ENCODE measurements around the gene ANAPC13. TPM values are rescaled to one million over a fixed set of nuclear protein-coding genes. Genes with fewer than 3 reads are reported as not detected.

ANAPC13 gene
- total and polyA plus RNA-seq, 9 donors: 23.4 to 104 (median 44.0) TPM

DNA sequence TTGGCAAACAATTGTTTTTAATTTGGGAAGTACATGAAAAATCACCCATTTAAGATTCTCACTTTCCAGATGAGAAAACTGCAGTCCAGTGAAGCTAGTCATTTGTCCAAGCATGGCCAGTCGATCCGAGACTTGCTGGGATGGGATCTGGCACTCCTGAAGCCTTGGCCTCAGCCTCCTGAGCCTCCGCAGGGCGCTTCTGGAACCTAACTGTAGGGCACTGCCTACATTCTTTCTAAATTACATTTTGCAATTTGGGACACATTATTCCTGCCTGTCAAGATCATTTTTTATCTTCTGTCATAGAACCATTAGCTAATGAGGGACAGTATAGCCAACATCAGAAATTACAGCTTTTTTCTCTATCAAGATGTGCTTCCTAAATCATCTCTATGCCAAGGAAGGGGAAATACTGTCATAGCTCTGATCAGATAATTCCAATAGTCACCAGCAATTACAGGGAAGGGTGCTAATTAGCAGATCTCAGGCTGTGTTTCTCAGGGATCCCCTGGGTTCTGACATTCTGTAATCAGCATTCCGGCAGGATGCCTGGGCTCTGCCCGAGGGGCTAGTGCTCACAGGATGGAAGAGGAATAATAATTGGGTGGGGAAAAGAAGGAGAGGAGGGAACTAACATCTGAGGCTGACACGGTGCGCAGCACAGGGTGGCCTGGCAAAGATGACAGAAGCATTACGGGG, 28.3 kb downstream of the ANAPC13 start:
- no peaks in the 10 kb centered on the region for H3K9me3 ChIP-seq
- H3K27ac ChIP-seq: no peak overlapping the region
- no peaks in the 10 kb centered on the region for H3K36me3 ChIP-seq
- H3K4me3 ChIP-seq: no peak overlapping the region
- peaks cover 4% of the 10 kb centered on the region for H3K4me1 ChIP-seq (ENCODE audit: insufficient read depth)
- no peak for DNase-seq
- intact Hi-C loops (cut with DNase I): no loop called here
- no peaks in the 10 kb centered on the region for H3K27me3 ChIP-seq
- WGBS, 3 donors: 79 to 93% (median 90%) methylated on average over 9 of the region's 9 CpGs
- TF ChIP-seq POLR2A (IDR thresholded peaks at IDR 0.05) (no peak), EP300 (IDR thresholded peaks at IDR 0.05) (no peak)
- TF ChIP-seq, protein P1, sequence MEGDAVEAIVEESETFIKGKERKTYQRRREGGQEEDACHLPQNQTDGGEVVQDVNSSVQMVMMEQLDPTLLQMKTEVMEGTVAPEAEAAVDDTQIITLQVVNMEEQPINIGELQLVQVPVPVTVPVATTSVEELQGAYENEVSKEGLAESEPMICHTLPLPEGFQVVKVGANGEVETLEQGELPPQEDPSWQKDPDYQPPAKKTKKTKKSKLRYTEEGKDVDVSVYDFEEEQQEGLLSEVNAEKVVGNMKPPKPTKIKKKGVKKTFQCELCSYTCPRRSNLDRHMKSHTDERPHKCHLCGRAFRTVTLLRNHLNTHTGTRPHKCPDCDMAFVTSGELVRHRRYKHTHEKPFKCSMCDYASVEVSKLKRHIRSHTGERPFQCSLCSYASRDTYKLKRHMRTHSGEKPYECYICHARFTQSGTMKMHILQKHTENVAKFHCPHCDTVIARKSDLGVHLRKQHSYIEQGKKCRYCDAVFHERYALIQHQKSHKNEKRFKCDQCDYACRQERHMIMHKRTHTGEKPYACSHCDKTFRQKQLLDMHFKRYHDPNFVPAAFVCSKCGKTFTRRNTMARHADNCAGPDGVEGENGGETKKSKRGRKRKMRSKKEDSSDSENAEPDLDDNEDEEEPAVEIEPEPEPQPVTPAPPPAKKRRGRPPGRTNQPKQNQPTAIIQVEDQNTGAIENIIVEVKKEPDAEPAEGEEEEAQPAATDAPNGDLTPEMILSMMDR (IDR thresholded peaks at IDR 0.05): no peak

DNA sequence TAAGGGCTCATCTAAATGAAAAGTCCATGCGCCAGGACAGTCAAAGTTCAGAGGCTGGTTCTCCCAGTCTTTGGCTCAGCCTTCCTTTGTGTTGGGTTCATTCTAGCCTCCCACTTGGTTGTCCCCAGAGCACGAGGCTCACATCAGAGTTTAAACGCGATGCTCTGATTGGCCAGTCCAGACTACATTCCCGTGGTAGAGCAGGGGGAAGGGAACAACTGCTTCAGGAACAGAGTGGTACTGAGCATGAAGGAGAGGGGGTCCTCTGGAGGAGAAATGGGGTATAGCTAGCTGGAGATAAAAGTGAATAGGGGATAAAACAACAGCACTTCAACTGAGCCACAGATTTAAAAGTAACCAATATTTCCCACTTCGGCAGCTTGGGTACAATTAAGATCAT, 32.2 kb downstream of the ANAPC13 start:
- Histone ChIP-seq H3K27me3 (no peaks in the 10 kb centered on the region), H3K27ac (no peak overlapping the region), H3K36me3 (no peaks in the 10 kb centered on the region), H3K9me3 (no peaks in the 10 kb centered on the region), H3K4me3 (no peak overlapping the region), H3K4me1 (ENCODE audit: insufficient read depth) (no peaks in the 10 kb centered on the region)
- no peak for TF ChIP-seq EP300 (IDR thresholded peaks at IDR 0.05)
- TF ChIP-seq, protein P1 (IDR thresholded peaks at IDR 0.05): no peak
- TF ChIP-seq POLR2A (IDR thresholded peaks at IDR 0.05): no peak
- intact Hi-C loops (cut with DNase I): no loop called here
- 52 to 58% (median 57%) methylated on average over 6 of the region's 6 CpGs for whole genome bisulfite sequencing, 3 donors
- DNase-seq: no peak

DNA sequence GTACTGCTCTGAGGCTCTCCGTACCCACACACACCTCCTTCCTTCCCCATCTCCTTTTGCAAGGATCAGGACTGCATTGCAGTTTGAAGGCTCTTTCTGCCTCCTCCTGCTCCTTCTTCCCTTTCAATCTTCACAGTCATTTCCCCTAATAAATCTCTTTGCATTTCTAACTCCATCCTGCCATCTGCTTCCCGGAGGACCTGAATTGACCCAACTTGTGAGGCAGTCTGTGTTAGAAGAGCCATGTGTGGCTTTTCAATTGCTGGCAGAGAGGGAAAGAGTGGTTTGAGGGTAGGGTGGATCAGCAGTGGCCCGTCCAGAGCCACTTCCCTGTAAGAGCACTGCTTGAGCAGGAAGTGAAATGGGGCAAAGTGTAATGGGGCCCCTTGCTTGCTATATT, 35.8 kb downstream of the ANAPC13 start:
- no peak overlapping the region for H3K27ac ChIP-seq
- intact Hi-C loops (cut with DNase I): no loop called here
- 81 to 89% (median 84%) methylated on average over 3 of the region's 3 CpGs for WGBS, 3 donors

DNA sequence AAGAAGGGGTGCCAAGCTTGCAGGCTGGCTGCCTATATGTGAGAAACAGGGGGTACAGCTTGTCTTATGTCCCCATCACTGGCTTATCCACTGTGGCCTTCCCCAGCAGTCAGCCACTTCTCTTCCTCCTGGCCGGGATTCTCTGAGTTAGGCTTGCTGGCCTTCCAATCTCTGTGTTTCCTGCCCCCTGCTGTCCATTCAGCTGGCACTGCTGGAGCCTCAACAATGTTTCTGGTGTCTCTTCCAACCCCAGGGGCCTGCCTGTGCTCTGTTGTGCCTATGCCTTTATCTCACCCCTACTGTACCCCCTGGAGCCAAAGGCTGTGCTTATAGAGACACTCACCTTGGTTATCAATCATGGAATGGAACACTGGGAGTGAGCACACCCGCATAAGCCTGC, 36.5 kb downstream of the ANAPC13 start:
- Histone ChIP-seq H3K9me3 (no peaks in the 10 kb centered on the region), H3K27ac (no peak overlapping the region), H3K36me3 (no peaks in the 10 kb centered on the region), H3K4me3 (no peak overlapping the region), H3K27me3 (no peaks in the 10 kb centered on the region), H3K4me1 (ENCODE audit: insufficient read depth) (no peaks in the 10 kb centered on the region)
- DNase-seq: peak in 3 of 5 donors; percentile 16 to 38 (median 31)
- TF ChIP-seq EP300 (IDR thresholded peaks at IDR 0.05) (no peak), POLR2A (IDR thresholded peaks at IDR 0.05) (no peak)
- TF ChIP-seq, protein P1 (IDR thresholded peaks at IDR 0.05): peak in 1 of 3 donors; percentile 29
- intact Hi-C loops (cut with DNase I): no loop called here
- WGBS, 3 donors: 61 to 92% (median 69%) methylated on average over 2 of the region's 2 CpGs

More for the DNA sequence above, 35.8 kb downstream of the ANAPC13 start:
- TF ChIP-seq, protein P1 (IDR thresholded peaks at IDR 0.05): no peak
- no peak for TF ChIP-seq POLR2A (IDR thresholded peaks at IDR 0.05)
- TF ChIP-seq EP300 (IDR thresholded peaks at IDR 0.05): no peak
- no peaks in the 10 kb centered on the region for H3K9me3 ChIP-seq
- no peaks in the 10 kb centered on the region for H3K27me3 ChIP-seq
- no peaks in the 10 kb centered on the region for H3K36me3 ChIP-seq
- no peaks in the 10 kb centered on the region for H3K4me1 ChIP-seq (ENCODE audit: insufficient read depth)
- DNase-seq: no peak
- H3K4me3 ChIP-seq: no peak overlapping the region

Measured in ovary (tissue), 9 donors.